ENCODE data around the gene MFNG.

GRCh38 chr22:37454857-37455686 lies 31.1 kb downstream of the MFNG start:
- no peak for TF ChIP-seq HOXA7 (CRISPR knock-in tag; IDR thresholded peaks at IDR 0.05; ENCODE audit: borderline replicate concordance)
- TF ChIP-seq CTCF (tag by site-specific recombination; IDR thresholded peaks at IDR 0.05) = no peak
- no peak for TF ChIP-seq YY1 (tag by site-specific recombination; IDR thresholded peaks at IDR 0.05)
- TF ChIP-seq ZNF624 (tag by site-specific recombination; IDR thresholded peaks at IDR 0.05) = no peak
- no peak for TF ChIP-seq ZBTB7A (tag by site-specific recombination; IDR thresholded peaks at IDR 0.05; ENCODE audit: low read depth)
- no peak for TF ChIP-seq ATF2 (tag by site-specific recombination; IDR thresholded peaks at IDR 0.05; ENCODE audit: low read depth)
